NCI-H2171 treated with DMSO at 0.1 percent for 48 hours (cell line): ENCODE data around the gene AUTS2.

Experiments
- DNase-seq: peaks from one replicate; lab custom pipeline; 2025; lab: John Stamatoyannopoulos, UW

AUTS2 gene

DNA sequence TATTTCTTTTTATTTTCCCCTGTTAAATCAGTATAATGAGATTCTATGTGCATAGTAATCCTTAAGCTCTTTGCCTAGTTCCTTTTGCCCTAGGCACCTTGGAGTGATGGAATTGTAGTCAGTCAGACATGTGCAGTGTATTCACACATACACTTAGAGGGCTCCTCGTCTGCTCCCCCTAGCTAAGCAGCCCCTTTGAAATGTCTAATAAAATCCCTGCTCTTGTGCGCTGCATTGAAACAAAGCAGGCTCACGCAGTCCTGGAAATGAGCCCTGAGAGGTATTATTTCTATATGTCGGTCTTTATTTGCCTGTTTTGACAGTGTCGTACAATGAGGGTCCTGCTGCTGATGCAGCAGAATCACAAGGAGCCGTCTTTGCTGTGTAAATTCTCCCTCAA is 258.7 kb downstream of the AUTS2 start:
- no peak for DNase-seq

DNA sequence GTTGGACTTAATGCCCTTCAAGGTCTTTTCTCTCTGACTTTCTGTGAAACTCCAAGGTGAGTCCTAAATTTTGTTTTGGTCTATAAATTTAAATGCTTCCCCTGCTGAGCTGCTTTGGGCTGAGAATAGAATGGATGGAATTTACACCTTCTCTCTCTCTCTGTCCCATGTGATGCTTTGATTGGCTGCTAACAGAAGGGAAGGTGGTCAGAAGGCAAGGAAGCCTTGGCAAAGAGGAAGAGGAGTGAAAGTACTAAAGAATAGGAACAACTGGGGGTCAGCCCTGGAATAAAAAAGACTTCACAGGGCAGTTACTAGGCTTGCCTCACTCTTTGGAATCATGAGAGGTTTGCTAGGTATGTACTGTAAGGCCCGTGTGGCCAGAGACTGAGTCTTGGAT is 260.2 kb downstream of the AUTS2 start:
- DNase-seq: no peak

DNA sequence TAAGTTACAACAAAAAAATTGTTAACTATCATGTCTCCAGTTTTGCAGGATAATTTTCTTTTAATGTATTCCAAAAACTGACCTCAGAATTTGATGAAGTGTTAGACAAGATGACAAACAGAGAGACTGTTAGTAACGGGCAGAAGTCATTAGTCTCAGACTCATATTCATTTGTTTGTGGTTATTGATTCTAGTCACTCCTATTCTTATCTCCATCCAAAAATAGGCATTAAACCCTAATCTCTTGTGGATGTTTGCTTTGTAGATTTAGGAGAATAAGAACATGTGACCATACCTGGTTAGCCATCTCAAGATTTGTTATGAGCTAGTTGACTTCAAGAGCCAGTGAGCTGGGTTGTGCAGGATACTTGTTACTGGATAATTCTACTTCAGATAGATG is 261.1 kb downstream of the AUTS2 start:
- no peak for DNase-seq

- no peak for DNase-seq
Measured at GRCh38 chr7:69860486-69860885, 262.2 kb downstream of the AUTS2 start.

DNA sequence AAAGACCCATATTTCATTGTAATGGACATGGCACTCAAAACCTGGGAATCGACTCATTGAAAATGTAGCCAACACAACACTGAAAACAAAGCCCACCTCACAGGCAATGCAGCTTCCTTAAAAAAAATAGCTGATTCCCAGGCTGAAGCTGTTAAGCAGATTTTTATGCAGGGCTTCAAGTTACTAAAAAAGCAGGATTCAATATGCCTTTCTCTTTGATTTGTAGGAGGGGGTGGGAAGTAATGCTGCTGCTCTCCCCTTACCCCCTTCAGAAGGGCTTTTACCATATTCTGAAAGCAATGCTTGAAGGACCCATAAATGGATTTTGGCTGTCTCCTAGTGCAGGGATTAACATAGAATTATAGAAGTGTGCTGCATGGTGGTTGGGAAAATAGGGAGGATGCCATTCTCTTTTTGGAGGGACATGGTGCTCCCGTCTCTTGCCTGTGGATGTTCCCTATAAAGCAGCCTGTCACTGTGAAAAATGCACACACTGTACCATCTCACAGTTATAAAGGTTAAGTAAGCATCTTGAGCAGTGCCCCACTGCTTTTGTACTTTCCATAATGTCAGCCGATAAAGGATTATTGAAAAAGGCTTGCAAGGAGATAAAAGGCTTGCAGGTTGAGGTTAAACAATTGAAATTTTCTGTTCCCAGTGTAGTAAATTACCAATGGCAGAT is 262.8 kb downstream of the AUTS2 start:
- DNase-seq: no peak

DNA sequence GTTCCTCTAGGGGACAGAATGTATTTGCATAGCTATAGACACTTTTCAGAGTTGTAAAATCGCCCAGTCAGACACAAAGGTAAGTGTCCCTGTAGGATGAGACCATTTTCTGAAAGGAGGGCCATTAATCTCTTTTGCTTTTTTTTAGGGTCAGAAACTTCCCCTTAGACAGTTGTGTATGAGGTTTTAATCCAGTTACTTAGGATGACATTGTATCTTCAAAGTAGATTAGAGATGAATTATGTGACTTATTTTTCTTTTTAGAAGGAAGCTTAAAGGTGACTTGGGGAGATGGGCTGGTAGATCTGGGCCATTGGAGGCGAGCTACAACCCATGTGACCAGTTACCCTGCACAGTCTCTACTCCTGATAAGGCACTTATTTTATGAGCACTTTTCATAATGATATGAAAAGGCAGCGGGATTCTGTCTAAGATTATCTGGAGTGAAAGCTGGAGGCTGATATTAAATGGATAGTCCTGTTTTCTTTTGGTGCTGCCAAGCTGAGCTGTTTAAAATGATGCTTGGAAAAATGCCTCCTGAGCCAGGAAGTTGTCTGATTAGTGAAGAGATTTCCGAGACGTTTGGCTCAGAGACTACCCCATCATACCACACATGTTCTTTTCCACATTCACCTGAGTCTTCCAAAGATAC is 264.3 kb downstream of the AUTS2 start:
- DNase-seq: no peak

DNA sequence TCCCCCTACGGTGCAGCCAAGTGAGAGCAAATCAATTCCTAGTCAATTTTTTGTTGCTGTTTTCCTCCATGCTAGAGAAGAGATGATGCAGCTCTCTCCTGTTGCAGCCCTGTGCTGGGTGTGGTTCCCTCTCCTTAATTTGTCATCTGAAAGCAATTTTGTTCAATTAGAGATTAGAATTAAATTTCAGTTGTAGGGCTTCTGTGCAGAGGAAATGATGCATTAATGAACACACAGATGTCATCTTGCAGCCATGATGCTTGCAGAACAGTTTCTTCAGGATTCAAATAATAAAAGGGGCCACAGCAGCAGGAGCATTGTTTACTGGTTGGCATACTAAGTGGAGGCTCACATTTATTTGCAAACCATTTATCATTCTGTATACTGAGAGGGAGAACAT is 266.0 kb downstream of the AUTS2 start:
- DNase-seq: peak; percentile 97

- DNase-seq: peak; percentile 85
Measured at GRCh38 chr7:69864822-69865221, 266.5 kb downstream of the AUTS2 start.

GRCh38 chr7:69868921-69869320 is 270.6 kb downstream of the AUTS2 start:
- DNase-seq: no peak

DNA sequence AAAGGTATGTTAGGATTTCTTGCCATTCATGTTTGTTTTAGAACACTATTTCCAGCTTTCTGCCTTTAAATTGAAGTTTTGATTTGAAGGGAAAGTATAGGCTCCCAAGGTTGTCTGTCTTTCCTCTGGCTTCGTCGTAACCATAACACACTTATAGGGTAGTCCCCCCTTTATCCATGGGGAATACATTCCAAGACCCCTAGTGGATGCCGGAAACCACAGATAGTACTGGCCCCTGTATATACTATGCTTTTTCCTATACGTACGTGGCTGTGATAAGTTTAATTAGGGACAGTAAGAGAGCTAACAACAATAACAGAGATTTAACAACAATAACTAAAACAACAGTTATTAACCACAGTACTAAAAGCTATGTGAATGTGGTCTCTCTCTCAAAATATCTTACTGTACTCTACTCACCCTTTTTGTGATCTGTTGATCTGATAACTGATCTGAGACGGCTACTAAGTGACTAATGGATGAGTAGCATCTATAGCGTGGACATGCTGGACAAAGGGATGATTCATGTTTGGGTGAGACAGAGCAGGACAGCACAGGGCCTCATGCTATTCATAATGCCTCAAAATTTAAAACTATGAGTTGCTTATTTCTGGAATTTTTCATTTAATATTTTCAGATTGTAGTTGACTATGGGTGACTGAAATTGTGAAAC is 273.1 kb downstream of the AUTS2 start:
- DNase-seq: no peak

- DNase-seq: no peak
Measured at GRCh38 chr7:69871886-69872569, 273.8 kb downstream of the AUTS2 start.

DNA sequence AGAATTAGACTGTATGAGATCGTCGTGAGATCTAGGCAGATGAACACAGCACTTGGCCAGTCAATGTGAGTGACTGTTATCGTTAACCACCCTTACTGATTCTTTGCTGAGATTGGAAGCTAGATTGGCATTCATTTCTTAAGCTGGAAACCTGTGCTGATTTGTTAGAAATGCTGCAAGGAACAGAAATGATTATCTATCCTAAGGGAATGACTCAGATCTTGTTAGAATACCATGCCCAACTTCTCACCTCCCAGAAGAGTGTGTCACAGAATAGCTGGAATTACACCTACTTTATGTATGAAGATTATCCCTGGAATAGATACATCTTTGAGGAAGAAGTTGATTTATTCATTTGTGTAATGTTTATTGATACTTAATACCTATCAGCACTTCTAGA is 275.2 kb downstream of the AUTS2 start:
- DNase-seq: no peak

- DNase-seq: no peak
Measured at GRCh38 chr7:69878015-69878414, 279.7 kb downstream of the AUTS2 start.

- DNase-seq: no peak
Measured at GRCh38 chr7:69878591-69878990, 280.3 kb downstream of the AUTS2 start.

GRCh38 chr7:69879989-69880388 is 281.7 kb downstream of the AUTS2 start:
- DNase-seq: no peak

- no peak for DNase-seq
Measured at GRCh38 chr7:69880840-69881239, 282.6 kb downstream of the AUTS2 start.

- DNase-seq: no peak
Measured at GRCh38 chr7:69882269-69882668, 284.0 kb downstream of the AUTS2 start.

DNA sequence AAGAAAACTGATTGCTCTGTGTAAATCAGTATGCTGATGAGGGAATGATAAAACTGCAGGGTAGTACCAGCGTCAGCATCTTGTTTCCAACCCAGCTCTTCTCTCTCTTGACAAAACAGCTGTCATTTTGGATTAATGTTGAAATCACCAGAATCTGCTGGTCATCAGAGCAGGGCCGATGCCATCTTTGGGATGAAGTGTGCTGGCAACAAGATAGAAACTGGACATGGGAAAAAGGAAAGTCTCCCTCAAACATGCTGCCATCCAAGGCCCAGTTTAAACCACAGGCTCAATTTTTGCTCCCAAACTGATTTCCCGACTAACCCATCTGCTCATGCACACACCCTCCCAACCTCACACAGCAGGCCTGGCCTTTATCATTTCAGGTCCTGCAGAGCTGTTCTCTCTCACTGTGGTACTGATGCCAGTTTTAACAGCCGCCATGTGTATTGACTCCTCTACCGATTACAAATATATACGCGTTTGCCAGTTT is 285.2 kb downstream of the AUTS2 start:
- DNase-seq: no peak

GRCh38 chr7:69885431-69885830 is 287.2 kb downstream of the AUTS2 start:
- no peak for DNase-seq

DNA sequence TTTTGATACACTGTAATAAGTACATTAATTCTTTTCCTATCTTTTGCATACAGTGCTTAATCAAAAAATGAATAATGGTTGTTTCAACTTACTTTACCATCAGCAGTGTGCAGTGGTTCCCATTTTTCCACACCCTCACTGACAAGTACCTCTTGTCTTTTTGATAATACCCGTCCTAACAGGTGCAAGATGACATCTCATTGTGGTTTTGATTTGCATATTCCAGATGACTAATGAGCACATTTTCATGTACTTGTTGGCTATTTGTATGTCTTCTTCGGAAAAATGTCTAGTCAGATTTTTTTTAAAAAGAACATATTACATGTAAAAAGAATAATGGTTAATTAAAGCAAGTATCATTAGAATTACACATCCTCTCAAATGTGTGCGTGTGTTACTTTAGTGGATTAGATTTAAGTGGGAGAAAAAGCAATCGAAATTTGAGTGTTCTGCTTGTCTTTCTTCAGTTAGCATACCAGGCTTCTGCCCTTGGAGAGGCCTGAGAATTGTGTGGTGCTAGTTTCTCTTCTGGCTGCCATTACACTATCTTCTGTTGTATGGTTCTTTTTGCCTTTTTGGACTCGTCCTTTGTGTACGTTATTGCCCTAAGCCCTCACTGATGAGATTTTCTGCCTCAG is 291.2 kb downstream of the AUTS2 start:
- DNase-seq: no peak

DNA sequence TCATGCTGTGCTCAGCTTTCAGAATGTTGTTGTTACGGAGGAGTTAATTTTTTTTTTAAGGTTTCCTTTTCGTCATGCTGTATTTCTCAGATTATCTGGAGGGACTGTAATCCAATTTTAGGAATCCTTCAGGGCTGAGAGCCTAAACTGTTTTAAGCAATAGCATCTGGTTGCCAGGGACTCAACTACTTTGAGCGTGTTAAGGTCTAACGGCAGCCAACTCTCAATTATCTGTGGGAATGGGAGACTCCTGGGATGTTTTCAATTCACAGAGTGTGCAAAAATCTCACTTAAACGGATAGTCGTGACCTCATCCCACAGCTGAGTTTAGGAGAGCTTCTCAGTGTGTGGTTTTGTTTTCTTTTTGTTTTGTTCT is 291.7 kb downstream of the AUTS2 start:
- DNase-seq: no peak

- no peak for DNase-seq
Measured at GRCh38 chr7:69892790-69893189, 294.5 kb downstream of the AUTS2 start.
